Fibroblast of villous mesenchyme (primary cell): ENCODE measurements around the gene DGKE. TPM values are rescaled to one million over a fixed set of nuclear protein-coding genes. Genes with fewer than 3 reads are reported as not detected.

Source experiments
- DNase-seq: peaks from one replicate; pipeline ENCODE4 v3.0.0-alpha.2; 2010; ENCODE audit warnings: low read depth
- H3K4me3 ChIP-seq: 2 replicates; pipeline ENCODE4 v1.5.1; 2011; ENCODE audit warnings: low read depth, mild to moderate bottlenecking, low read length
- total RNA-seq: library from RNA; depleted of rRNA; stranded (reverse); fragments of >200 nt; gene quantifications from 2 replicates; pipeline ENCODE4 v1.2.3, GENCODE V29; 2012
- TF ChIP-seq, protein P1 (sequence below): IDR thresholded peaks from 2 replicates; pipeline ENCODE4 v1.5.1; 2012; ENCODE audit warnings: low read depth, mild to moderate bottlenecking, low read length; ENCODE audit not compliant: insufficient read depth

The DGKE gene
- total RNA-seq, 1 donor = 12.1 TPM

DNA sequence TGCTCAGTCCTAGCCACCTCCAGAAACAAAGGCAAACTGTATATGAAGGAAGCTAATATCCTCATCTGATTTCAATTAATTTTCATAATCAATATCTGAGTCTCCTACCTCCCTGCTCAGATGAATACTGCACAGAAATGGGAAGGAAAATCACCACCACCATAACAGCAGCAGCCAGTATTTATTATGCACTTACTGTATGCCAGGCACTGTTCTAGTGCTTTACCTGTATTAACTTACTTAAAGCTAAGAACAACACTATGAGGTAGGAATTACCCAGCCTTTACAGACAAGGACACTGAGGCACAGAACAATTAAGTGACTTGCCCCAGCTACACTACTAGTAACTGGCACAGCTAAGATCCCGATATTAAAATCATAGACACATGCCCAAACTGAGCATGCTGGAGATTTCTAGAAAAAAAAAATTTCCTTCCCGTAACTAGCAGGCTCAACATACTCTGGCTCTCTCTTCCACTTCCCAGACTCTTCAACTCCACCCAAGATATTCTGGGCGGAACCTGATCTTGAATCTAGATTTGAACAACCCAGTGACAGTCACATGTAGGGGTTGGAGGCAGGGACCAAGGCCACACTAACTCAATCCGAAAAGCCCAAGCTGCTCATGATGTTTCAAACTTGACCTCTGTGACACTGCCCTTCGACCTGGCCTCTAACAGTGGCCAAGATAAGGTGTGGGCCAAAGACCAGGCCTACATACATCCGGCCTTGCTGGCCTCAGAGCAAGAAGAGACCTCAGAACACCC is 76.0 kb downstream of the DGKE start:
- TF ChIP-seq, protein P1, sequence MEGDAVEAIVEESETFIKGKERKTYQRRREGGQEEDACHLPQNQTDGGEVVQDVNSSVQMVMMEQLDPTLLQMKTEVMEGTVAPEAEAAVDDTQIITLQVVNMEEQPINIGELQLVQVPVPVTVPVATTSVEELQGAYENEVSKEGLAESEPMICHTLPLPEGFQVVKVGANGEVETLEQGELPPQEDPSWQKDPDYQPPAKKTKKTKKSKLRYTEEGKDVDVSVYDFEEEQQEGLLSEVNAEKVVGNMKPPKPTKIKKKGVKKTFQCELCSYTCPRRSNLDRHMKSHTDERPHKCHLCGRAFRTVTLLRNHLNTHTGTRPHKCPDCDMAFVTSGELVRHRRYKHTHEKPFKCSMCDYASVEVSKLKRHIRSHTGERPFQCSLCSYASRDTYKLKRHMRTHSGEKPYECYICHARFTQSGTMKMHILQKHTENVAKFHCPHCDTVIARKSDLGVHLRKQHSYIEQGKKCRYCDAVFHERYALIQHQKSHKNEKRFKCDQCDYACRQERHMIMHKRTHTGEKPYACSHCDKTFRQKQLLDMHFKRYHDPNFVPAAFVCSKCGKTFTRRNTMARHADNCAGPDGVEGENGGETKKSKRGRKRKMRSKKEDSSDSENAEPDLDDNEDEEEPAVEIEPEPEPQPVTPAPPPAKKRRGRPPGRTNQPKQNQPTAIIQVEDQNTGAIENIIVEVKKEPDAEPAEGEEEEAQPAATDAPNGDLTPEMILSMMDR = no peak
- no peak for DNase-seq
- no peak overlapping the region for H3K4me3 ChIP-seq

DNA sequence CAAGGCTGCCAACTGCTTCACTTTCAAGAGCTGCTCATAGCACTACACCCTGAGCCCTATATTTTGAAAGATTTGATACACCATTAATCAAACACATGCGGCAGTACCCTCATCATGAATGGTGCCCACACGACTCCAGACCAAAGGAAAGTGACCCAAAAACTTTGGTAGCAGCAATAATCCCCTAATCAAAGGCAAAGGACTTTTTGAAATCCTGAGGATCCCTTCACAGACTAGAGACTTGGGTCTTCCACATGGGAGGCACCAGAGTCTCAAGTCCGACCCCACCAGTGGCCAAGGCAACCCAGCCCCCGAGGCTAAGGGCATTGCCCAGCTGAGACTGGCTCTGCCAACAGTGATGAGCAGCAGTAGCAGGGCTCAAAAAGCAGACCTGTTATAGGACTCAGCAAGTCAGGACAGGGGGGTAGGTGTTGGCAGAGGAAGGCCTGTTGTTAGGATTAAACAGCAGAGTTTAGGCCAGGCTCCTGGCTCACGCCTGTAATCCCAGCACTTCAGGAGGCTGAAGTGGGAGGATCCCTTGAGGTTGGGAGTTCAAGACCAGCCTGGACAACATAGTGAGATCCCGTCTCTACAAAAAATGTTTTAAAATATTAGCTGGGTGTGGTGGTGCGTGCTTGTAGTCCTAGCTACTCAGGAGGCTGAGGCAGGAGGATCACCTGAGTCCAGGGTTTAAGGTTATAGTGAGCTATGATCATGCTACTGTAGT is 76.7 kb downstream of the DGKE start:
- peak overlapping the region; percentile 16 for H3K4me3 ChIP-seq
- DNase-seq = no peak
- TF ChIP-seq, protein P1 = no peak

DNA sequence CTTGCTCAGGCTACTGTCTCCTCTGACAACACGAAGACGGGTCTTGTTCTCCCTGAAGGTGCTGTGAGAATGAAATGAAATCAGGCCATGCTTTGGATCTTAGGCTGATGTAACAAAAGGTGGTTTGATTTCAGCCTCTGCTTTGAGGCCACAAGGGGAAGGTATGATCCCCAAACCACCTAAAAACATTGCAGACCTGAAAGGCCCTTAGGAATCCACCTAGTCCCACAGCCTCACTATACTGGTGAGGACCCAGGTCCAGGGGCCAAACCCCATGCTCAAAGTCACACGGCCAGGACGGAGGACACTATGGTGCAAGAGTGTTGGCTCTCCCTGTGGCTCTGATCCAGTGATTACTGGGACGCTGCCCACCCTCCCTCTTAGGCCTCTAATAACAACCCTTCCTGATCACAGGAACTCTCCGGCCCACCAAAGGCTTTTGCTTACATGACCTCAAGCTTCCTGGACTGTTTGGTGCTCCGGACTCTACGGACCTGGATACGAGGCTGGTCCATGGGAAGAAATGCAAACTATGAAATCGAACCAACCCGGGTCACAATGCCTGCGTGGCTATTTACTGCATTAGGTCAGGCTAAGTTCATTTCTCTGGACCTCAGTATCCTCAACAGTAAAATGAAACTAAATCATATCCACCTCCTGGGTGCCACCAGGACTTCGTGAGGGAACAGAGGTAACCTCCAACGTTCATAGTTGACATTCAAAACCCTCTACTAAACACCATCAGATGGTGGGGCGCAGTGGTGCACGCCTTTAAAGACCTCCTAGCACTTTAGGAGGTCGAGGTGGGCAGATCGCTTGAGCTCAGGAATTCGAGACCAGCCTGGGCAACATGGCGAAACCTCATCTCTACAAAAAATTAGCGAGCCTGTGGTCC is 78.4 kb downstream of the DGKE start:
- peak overlapping the region; percentile 95 for H3K4me3 ChIP-seq
- TF ChIP-seq, protein P1 = no peak
- DNase-seq = peak; percentile 60

DNA sequence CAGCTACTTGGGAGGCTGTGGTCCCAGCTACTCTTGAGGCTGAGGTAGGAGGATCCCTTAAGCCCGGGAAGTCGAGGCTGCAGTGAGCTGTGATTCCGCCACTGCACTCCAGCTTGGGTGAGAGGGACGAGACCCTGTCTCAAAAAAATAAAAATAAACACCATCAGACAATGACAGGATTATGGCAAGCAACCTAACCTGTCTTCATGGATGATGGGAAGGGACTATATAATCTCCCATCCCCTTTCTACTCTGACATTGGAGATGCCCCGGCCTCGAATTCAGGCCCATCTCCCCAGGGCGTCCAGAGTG is 79.0 kb downstream of the DGKE start:
- TF ChIP-seq, protein P1 = no peak
- peak overlapping the region; percentile 95 for H3K4me3 ChIP-seq
- DNase-seq = no peak

DNA sequence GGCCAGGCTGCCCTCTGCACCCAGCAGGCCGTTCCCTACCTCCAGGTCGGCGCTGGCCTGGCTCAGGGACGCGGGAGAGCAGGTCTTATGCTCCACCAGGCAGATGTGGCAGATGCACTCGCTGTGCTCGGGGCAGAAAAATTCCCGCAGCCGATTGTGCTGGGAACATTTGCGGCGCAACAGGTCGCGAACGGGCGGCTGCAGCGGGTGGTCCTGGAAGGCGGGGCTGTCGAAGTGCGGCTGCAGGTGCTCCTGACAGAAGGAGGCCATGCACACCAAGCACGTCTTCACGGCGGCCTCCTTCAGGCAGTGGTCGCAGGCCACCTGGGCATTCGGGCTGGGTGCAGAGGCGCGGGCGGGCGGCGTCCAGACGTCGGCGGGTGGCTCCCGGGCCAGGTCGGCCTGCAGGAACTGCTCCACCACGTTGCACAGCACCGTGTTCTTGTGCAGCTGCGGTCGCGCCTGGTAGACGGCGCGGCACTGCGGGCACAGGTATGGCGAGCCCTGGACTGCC is 79.5 kb downstream of the DGKE start:
- peak; percentile 22 for DNase-seq
- H3K4me3 ChIP-seq = peak overlapping the region; percentile 95
- TF ChIP-seq, protein P1 = no peak

DNA sequence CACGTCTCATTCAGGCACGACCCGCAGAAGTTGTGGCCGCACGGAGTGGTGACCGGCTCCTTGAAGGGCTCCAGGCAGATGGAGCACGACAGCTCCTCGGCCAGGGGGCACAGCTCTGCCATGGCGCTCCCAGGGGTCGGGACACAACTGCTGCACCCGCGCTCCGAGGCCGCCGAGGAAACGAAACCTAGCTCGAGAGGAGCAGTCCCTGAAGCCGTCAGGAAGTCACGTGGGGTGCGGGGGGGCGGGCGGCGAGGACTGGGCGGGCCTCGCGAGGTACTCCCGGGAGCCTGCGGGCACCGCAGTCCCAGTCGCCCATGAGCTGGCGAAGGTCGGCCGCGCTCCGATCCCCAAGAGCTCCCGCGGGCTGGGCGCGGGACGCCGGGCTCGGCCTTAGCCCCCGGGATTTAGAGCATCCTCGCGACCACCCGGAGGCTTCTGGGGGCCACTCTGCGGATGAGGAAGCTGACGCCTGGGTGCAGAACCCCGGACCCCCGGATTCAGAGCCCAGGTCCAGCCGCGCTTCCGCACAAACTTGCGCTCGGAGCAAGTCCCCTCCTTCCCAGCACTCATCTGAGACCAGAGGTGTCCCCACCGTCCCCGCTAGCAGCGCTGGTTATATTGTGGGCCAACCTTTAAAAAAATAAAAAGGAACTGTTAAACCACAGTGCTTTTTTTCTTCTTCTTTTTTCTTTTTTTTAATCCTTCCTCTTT is 80.1 kb downstream of the DGKE start, which contains the start of gene TRIM25:
Gene TRIM25, minus strand, starts transcription at position 183 of the 714 bp plus-strand sequence. Its CDS starts 61 bp downstream, at position 122.
- H3K4me3 ChIP-seq = peak within 1 kb of the TSS; percentile 95
- peak; percentile 91 for DNase-seq
- TF ChIP-seq, protein P1 = no peak
